GM19463 (cell line): ENCODE results near the gene CACNA2D3.

Experiments used
- ATAC-seq: cut with Tn5 transposase; IDR thresholded peaks from one replicate; pipeline ENCODE4 v1.9.1; 2021; ENCODE audit warnings: mild to moderate bottlenecking, moderate library complexity; ENCODE audit not compliant: unreplicated experiment

Gene CACNA2D3

DNA sequence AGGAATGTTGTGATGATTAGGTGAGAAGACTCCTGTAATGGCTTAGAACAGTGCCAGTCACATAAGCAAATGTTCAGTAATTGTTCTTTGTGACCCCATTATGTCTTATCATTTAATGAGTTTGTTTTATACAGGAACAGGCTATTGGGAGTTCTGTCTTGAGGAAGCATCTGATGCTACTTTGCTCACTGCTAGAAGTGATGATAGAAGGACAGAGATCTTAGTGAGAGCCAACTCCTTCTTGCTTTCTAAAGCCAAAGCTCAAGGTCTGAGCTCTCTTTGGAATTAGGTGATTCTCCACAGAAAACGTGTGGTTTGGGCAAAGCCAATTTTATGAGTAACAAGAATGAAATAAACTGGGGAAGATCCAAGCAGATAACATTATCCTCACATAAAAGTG lies 590.7 kb downstream of the CACNA2D3 start:
- ATAC-seq: no peak

DNA sequence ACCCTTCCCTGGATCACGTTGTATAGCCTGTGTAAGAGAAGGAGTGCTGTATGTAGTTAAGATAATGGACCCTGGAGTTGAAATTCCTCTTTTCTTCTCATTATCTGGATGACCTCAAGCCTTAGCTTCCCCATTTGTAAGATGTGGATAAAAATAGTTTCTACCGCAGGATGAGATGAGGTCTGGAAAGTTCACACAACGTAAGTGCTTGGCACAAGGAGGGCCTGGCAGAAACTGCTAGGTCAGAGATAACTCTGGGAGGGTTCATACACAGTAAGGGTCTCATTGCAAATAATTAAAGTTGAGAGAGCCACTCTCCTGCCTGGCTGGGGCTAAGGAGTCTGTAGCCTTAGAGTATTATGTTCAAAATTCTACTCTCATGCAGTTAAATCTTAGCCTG lies 591.1 kb downstream of the CACNA2D3 start:
- ATAC-seq: no peak

DNA sequence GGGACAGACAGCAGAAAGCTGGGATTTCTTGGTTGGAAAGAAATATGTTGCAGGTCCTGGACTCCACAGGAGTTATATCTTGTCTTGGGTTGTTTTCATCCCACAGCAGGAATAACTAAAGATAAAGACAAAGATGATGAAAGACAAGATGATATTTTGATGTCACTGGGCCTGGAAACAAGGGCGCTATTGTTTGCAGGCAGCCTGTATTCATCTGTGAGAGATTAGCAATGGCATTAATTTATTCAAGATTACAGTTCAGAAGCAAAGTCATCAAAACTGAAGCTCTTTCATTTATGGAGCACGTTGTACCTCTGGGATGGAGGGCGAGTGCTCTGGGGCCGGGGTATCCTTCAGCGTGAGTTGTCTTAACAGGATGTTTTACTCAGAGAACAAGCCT lies 591.7 kb downstream of the CACNA2D3 start:
- no peak for ATAC-seq

DNA sequence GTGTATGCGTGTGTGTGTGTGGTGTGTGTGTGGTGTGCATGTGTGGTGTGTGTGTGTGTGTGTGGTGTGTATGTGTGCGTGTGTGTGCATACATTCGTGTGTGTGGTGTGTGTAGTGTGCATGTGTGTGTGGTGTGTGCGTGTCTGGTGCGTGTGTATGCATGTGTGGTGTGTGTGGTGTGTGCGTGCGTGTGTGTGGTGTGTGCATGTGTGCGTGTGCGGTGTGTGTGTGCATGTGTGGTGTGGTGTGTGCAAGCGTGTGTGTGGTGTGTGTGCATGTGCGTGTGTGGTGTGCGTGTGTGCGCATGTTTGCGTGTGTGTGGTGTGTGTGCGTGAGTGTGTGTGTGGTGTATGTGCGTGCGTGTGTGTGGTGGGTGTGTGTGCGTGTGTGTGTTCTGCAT lies 595.2 kb downstream of the CACNA2D3 start:
- no peak for ATAC-seq

GRCh38 chr3:54719914-54720313 lies 597.6 kb downstream of the CACNA2D3 start:
- ATAC-seq: no peak

- ATAC-seq: no peak
Observed at GRCh38 chr3:54720604-54721003, 598.3 kb downstream of the CACNA2D3 start.

- ATAC-seq: no peak
Observed at GRCh38 chr3:54731732-54732445, 609.5 kb downstream of the CACNA2D3 start.

- ATAC-seq: no peak
Observed at GRCh38 chr3:54733106-54734006, 611.0 kb downstream of the CACNA2D3 start.

DNA sequence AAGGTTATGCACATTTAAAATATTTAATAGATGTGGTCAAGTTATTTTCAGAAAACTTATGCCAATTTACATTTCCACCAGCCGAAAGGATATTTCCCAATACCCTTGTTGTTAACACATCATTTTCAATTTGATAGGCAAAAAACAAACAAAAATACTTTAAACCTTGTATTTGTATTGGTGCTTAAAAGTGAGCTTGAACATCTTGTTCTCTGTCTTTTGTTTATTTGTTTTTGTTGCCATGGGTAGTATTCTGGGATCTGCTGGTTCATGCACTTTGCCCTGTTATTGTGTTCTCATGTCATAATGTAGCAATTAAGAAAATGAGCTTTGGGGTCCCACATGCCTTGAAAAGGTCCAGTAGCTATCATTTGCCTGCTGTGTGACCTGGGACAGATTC lies 614.1 kb downstream of the CACNA2D3 start:
- no peak for ATAC-seq

DNA sequence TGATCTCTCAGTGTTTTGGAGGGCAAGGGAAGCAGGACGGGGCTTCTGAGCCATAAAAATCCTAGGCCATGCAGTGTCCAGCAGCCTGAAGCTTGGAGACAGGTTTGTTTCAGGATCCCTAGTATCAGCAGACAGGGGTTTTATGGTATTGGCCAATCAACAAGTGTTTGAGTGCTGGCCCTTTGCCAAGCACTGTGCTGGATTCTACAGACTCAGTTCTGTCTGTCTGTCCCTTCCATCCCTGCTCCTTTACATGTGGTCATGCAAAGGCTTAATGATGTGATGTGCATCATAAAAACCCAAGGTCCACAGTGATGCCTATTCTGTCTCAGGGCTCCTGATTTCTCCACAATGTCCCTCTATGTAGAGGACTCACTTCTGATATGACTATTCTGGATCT lies 621.4 kb downstream of the CACNA2D3 start:
- no peak for ATAC-seq

DNA sequence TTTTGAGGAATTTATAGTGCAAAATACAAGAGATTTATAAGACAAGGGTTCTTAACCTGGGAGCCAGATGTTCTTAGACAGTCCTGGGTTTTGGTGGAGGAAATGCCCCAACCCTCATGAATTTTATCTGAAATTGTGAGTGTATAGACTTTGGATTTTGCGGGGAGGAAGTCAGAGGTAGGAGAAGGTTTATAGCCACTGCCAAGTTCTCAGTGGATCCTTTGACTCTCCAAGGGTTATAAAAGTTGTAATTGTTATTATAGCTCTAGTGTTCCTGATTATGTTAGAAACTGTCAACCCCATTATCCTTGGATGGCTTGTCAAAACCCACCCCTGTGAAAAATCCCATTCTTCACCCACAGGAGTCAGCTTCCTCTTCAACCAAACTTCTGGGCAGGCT lies 621.9 kb downstream of the CACNA2D3 start:
- ATAC-seq: no peak

DNA sequence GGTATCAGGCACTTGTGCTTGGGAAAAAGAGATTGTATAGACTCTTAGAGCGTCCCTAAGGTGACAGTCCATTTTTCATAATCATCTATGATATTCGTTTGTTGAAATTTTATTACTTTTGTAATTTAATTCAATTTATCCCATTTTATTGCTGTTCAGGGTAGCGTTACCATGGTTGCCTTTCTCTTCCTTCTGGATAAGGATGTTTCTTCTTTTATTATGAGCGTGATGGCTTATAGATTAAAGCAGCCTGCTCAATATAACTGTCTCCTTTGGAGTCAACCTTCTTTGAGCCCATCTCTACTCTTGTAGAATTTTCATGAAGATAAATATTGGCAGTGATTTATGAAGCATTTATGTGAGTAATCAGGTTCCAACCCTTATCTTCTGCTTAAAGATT lies 623.5 kb downstream of the CACNA2D3 start:
- ATAC-seq: no peak

DNA sequence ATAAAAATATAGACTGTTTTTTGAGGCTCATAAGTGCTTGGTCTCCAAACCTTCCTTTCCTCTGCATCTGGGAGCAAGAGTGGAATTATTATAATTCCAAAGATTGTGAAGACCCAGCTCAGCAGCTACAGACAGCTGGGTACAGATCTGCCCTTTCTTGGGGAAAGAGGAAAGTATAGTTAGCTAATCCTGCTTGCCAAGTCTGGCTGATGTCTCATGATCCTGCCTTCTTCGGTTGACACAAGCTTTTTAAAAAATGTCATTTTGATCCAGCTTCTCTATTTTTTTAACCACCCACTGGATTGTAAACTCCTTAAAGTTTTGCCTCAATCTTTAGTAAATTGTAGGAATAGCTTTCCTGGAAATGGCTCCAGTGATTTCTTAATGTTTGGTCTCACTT lies 624.4 kb downstream of the CACNA2D3 start:
- no peak for ATAC-seq

DNA sequence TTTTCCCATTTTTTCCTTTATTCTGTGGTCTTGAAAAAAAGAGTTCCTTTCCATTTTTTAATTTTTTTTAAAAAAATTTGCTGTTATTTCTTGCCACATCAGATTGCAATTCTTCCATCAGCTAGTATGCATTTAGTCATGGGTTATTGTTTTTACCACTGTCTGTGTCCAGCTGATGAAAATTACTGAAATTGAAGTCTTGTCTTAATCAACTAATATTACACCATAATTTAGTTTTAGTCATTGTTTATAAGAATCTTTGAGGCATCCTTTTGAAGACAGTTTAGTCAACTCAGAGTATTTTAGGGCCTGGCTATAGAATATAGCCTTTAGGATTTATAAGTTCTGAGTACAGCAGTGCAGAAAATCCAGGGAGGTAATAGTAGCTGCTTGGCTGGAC lies 633.4 kb downstream of the CACNA2D3 start:
- no peak for ATAC-seq

- ATAC-seq: no peak
Observed at GRCh38 chr3:54756330-54756731, 634.0 kb downstream of the CACNA2D3 start.

GRCh38 chr3:54758461-54758860 lies 636.1 kb downstream of the CACNA2D3 start:
- no peak for ATAC-seq

- no peak for ATAC-seq
Observed at GRCh38 chr3:54759166-54759565, 636.8 kb downstream of the CACNA2D3 start.

DNA sequence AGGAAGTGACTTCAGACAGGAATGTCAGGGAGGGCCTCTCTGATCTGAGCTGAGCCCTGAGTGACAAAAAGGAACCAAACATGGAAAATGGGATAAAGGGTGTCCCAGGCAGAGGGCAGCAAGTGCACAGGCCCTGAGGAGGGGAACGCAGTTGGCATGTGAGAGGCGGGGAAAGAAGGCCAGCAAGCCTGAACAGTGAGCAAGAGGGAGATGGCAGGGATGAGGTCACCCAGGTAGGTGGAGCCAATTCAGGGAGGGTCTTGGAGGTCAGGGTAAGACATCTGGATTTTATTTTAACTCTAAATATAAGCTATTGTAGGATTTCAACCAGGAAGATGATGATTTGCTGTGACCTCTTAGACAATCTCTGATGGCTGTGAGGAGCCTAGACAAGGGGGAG lies 637.8 kb downstream of the CACNA2D3 start:
- no peak for ATAC-seq

GRCh38 chr3:54761637-54762036 lies 639.3 kb downstream of the CACNA2D3 start:
- no peak for ATAC-seq

GRCh38 chr3:54764911-54765310 lies 642.6 kb downstream of the CACNA2D3 start:
- no peak for ATAC-seq

DNA sequence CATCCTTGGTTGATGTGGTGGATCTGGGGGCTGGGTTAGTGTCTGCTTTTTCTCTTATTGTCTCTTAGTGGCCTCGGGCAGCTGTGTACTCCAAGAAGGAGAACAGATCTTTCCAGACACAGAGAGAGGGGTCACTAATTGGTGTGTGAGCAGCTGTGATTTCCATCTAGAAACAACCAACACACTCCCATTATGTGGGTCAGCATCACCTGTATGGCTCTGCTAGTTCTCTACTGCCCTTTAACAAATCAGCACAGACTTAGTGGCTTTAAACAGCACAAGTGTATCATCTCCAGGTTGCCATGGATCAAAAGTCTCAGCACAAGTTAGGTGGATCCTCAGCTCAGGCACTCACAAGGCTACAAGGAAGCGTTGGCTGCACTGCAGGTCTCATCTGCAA lies 648.7 kb downstream of the CACNA2D3 start:
- no peak for ATAC-seq

DNA sequence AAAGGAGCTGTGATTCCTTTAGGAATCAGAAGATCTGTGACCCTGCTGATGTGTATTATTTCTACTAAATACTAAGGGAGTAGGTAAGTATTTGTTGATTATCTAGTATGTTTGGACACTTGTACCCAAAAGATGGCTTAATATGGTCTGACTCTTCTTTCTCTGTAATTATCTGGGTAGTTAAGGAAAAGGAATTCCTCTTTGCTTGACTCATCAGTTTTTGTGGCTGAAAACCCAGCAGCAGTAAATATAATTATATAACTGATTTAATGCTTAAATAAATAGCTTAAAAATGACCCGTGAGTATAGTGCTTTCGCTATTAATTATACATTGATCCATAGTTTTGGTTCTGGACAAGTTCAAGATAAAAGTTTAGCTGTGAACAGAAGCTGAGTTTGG lies 649.7 kb downstream of the CACNA2D3 start:
- ATAC-seq: no peak
